OCI-LY1 (cell line): ENCODE results near the gene FKBP6.

Source experiments
- EZH2 ChIP-seq: fragments of 200-600 bp; sonication (generic), shearing (Covaris generic); IDR thresholded peaks from 2 replicates; pipeline ENCODE4 v1.8.0; 2017; ENCODE audit warnings: borderline replicate concordance, mixed run types, mild to moderate bottlenecking, antibody characterized with exemption, low read length, moderate library complexity, mixed read lengths
- TF ChIP-seq, protein P1 (sequence below): fragments of 200-600 bp; sonication (generic), shearing (Covaris generic); IDR thresholded peaks from 2 replicates; pipeline ENCODE4 v1.5.1; 2017; ENCODE audit warnings: mild to moderate bottlenecking, antibody characterized with exemption, low read length, moderate library complexity, mixed read lengths

DNA sequence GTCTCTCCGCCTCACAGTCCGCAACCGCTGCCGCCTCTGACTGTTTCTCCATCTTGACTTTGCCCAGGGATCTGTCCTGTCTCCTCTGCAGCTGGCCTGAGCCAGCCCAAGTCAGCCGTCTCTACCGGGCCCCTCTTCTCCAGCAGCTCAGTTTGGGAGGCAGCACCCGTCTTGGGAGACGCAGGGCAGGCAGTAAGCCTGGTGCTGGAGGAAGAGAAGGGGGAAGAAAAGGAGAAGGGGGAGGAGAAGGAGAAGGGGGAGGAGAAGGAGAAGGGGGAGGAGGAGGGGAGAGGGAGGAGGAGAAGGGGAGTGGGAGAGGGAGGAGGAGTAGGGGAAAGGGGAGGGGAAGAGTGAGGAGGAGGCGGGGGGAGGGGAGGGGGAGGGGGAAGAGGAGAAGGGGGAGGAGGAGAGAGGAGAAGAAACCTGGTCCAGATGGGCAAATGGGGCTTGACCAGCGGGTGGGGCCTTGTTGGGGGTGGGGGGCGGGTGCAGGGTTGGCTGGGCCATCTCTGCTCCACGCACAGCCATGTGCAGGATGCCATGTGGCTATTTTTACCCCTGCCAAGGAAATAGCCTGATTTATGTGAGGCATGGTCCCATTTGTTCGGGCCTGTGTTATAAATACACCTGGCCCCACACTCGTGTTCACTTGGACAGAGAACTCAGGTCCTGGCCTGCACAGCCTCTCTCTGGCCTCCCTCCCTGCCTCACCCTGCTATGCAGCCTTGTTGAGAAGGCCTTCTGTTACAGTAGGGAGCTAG, 69.7 kb downstream of the FKBP6 start:
- TF ChIP-seq, protein P1, sequence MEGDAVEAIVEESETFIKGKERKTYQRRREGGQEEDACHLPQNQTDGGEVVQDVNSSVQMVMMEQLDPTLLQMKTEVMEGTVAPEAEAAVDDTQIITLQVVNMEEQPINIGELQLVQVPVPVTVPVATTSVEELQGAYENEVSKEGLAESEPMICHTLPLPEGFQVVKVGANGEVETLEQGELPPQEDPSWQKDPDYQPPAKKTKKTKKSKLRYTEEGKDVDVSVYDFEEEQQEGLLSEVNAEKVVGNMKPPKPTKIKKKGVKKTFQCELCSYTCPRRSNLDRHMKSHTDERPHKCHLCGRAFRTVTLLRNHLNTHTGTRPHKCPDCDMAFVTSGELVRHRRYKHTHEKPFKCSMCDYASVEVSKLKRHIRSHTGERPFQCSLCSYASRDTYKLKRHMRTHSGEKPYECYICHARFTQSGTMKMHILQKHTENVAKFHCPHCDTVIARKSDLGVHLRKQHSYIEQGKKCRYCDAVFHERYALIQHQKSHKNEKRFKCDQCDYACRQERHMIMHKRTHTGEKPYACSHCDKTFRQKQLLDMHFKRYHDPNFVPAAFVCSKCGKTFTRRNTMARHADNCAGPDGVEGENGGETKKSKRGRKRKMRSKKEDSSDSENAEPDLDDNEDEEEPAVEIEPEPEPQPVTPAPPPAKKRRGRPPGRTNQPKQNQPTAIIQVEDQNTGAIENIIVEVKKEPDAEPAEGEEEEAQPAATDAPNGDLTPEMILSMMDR, result no peak
- TF ChIP-seq EZH2, result no peak
